Measurements from ENCODE around the gene CST9.

- TF ChIP-seq CTCF (IDR thresholded peaks at IDR 0.05; ENCODE audit: low read depth, low read length) (no peak), EZH2phosphoT487 (IDR thresholded peaks at IDR 0.05; ENCODE audit: low read depth) (no peak)
Measured at GRCh38 chr20:23602241-23602640, 3.5 kb downstream of the CST9 start.
